Measurements from ENCODE around the gene CDH5. TPM values are rescaled to one million over a fixed set of nuclear protein-coding genes. Genes with fewer than 3 reads are reported as not detected.

CDH5 gene
- total and polyA plus RNA-seq, 10 donors, result 6.7 to 62.7 (median 40.2) TPM

DNA sequence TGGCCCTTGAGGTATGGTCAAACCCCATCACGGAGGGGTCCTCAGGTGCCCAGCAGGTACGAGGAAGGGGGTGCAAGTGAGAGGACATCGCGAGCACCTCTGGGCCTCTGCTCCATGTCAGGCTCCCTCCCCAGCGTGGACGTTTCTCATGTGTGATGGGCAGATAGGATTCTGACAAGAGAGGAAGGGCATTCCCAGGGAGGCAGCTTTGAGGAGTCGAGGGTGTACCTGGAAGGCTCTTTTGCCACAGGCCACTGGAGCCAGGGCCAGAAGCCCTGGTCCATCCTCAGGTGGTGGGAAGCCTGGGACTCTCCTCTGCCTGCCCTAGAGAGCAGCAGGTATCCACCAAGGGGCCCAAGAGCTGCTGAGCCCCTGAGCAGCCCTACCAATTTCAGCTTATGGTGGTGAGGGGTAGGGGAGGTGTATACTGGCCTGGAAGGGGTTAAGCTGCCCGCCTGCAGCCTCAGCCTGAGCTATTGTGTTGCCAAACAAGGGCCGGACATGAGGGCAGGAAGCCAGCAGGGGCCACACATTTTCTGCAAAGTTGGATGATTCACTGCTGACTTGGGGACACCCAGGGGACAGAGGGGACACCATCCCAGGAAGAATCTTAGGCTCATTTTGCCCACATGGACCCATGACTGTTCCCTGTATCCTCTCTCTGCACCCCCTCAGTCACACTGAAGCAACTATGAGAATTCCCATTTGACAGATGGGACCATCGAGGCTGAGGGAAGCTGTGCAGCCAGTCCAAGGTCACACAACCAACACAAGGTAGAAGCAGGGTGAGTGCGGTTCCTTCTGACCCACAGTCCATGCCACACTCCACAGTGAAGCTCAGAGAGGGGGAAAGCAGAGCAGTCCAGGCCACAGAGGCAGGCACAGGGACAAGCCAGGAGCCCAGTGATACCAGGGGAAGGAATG, 1.7 kb downstream of the CDH5 start:
- peak overlapping the region in 7 of 8 donors; percentile 5 to 78 (median 63) for H3K27ac ChIP-seq
- no peaks in the 10 kb centered on the region for H3K9me3 ChIP-seq
- intact Hi-C loops (cut with DNase I; ENCODE audit: low total_unique reads), result no loop called here
- WGBS, 5 donors, result 55 to 74% (median 58%) methylated on average over 10 to 11 of the region's 11 CpGs
- H3K4me1 ChIP-seq, result peaks cover 0 to 79% (median 62%) of the 10 kb centered on the region in 6 donors
- no peak for TF ChIP-seq POLR2A (IDR thresholded peaks at IDR 0.05)
- TF ChIP-seq, protein P1, sequence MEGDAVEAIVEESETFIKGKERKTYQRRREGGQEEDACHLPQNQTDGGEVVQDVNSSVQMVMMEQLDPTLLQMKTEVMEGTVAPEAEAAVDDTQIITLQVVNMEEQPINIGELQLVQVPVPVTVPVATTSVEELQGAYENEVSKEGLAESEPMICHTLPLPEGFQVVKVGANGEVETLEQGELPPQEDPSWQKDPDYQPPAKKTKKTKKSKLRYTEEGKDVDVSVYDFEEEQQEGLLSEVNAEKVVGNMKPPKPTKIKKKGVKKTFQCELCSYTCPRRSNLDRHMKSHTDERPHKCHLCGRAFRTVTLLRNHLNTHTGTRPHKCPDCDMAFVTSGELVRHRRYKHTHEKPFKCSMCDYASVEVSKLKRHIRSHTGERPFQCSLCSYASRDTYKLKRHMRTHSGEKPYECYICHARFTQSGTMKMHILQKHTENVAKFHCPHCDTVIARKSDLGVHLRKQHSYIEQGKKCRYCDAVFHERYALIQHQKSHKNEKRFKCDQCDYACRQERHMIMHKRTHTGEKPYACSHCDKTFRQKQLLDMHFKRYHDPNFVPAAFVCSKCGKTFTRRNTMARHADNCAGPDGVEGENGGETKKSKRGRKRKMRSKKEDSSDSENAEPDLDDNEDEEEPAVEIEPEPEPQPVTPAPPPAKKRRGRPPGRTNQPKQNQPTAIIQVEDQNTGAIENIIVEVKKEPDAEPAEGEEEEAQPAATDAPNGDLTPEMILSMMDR (IDR thresholded peaks at IDR 0.05 in 8 of 11, conservative IDR thresholded peaks at IDR 0.05 in 3 of 11), result no peak
- peak in 1 of 3 donors; percentile 28 for TF ChIP-seq POLR2AphosphoS5 (IDR thresholded peaks at IDR 0.05)
- no peak for DNase-seq
- no peaks in the 10 kb centered on the region for H3K36me3 ChIP-seq
- H3K4me3 ChIP-seq, result peak overlapping the region in 7 of 8 donors; percentile 23 to 66 (median 33)
- H3K27me3 ChIP-seq (replicated peaks in 1 of 7), result peaks cover 0 to 32% (median 0%) of the 10 kb centered on the region in 7 donors

DNA sequence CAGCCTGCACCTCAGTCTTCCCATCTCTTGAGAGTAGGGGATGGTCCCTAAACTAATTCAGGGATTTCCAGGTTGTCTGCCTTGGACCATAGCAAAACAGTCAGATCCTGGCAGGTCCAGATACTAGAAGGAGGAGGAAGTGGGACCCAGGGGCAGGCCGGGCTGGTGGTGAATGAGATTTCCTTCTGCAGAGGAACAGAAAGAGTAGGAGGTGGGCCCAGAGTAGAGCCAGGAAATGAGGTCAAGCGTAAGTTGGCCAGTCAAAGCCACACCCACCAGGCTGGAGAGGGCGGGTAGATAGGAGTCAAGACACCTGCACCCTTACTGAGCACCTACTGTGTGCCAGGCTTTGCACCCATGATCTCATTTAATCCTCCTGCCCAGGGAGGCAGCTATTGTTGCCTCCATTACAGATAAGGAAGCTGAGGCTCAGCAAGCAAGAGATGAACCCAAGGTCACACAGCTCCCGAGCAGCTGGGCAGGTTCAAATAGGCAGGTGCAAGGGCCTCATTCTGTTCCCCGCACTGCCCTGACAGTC, 2.6 kb downstream of the CDH5 start:
- intact Hi-C loops (cut with DNase I; ENCODE audit: low total_unique reads), result no loop called here
- Histone ChIP-seq H3K36me3 (no peaks in the 10 kb centered on the region), H3K27ac (peak overlapping the region in 4 of 8 donors; percentile 63 to 78 (median 69)), H3K9me3 (no peaks in the 10 kb centered on the region), H3K4me3 (peak overlapping the region in 4 of 8 donors; percentile 32 to 66 (median 40)), H3K4me1 (peaks cover 0 to 71% (median 54%) of the 10 kb centered on the region in 6 donors), H3K27me3 (replicated peaks in 1 of 7) (peaks cover 0 to 23% (median 0%) of the 10 kb centered on the region in 7 donors)
- TF ChIP-seq, protein P1 (IDR thresholded peaks at IDR 0.05 in 8 of 11, conservative IDR thresholded peaks at IDR 0.05 in 3 of 11), result no peak
- TF ChIP-seq POLR2AphosphoS5 (IDR thresholded peaks at IDR 0.05), result peak in 1 of 3 donors; percentile 6
- DNase-seq, result peak; percentile 80
- 35 to 60% (median 46%) methylated on average over 5 of the region's 5 CpGs for WGBS, 5 donors

- Histone ChIP-seq H3K27me3 (replicated peaks in 1 of 7) (peaks cover 0 to 7% (median 0%) of the 10 kb centered on the region in 7 donors), H3K9me3 (no peaks in the 10 kb centered on the region), H3K4me3 (no peak overlapping the region), H3K4me1 (peaks cover 0 to 55% (median 39%) of the 10 kb centered on the region in 6 donors), H3K27ac (peak overlapping the region in 5 of 8 donors; percentile 4 to 47 (median 20)), H3K36me3 (no peaks in the 10 kb centered on the region)
- no peak for TF ChIP-seq POLR2A (IDR thresholded peaks at IDR 0.05)
- peak; percentile 14 to 59 (median 49) for TF ChIP-seq POLR2AphosphoS5 (IDR thresholded peaks at IDR 0.05)
- TF ChIP-seq, protein P1 (IDR thresholded peaks at IDR 0.05 in 8 of 11, conservative IDR thresholded peaks at IDR 0.05 in 3 of 11), result no peak
- intact Hi-C loops (cut with DNase I; ENCODE audit: low total_unique reads), result no loop called here
- DNase-seq, result peak; percentile 75
- 51 to 76% (median 68%) methylated on average over 6 to 9 of the region's 9 CpGs for WGBS, 5 donors
These were observed 4.5 kb downstream of the CDH5 start for GRCh38 chr16:66370786-66371684.
